Hepatocyte (in vitro differentiated cells): ENCODE results near the gene SLC4A1AP. TPM values are rescaled to one million over a fixed set of nuclear protein-coding genes. Genes with fewer than 3 reads are reported as not detected.
"Not testable (repeated sequence)": the region's sequence is repeated elsewhere in the genome, so short reads cannot be mapped to it uniquely, and the experiment has no call there.

Experiments used
- DNase-seq: peaks from one replicate; pipeline ENCODE4 v3.0.0-alpha.2; 2016; ENCODE audit warnings: low spot score
- H2AFZ ChIP-seq: fragments of 200-600 bp; sonication (generic); 2 replicates; pipeline ENCODE4 v1.6.0; 2016; ENCODE audit warnings: antibody characterized with exemption, mild to moderate bottlenecking
- H3K27ac ChIP-seq: fragments of 200-600 bp; sonication (generic); 2 replicates; pipeline ENCODE4 v1.5.1; 2016; ENCODE audit warnings: mild to moderate bottlenecking
- H3K27me3 ChIP-seq: fragments of 200-600 bp; sonication (generic); 2 replicates; pipeline ENCODE4 v1.6.1; 2016
- H3K36me3 ChIP-seq: fragments of 200-600 bp; sonication (generic); replicated peaks from 2 replicates; pipeline ENCODE4 v1.5.1; 2016; ENCODE audit warnings: low read depth; ENCODE audit not compliant: insufficient read depth
- H3K4me1 ChIP-seq: fragments of 200-600 bp; sonication (generic); 2 replicates; pipeline ENCODE4 v1.5.1; 2016; ENCODE audit warnings: mild to moderate bottlenecking, moderate library complexity; ENCODE audit not compliant: insufficient read depth
- H3K4me2 ChIP-seq: fragments of 200-600 bp; sonication (generic); 2 replicates; pipeline ENCODE4 v1.6.0; 2016
- H3K4me3 ChIP-seq: fragments of 200-600 bp; sonication (generic); 2 replicates; pipeline ENCODE4 v1.5.1; 2016; ENCODE audit warnings: mild to moderate bottlenecking
- H3K79me2 ChIP-seq: fragments of 200-600 bp; sonication (generic); 2 replicates; pipeline ENCODE4 v1.6.0; 2017; ENCODE audit warnings: mild to moderate bottlenecking
- H3K9me2 ChIP-seq: fragments of 200-600 bp; sonication (generic); replicated peaks from 2 replicates; pipeline ENCODE4 v1.6.0; 2017; ENCODE audit warnings: mild to moderate bottlenecking; ENCODE audit not compliant: insufficient read depth
- H3K9me3 ChIP-seq: fragments of 200-600 bp; sonication (generic); 2 replicates; pipeline ENCODE4 v1.5.1; 2016; ENCODE audit warnings: low read depth, mild to moderate bottlenecking
- H4K20me1 ChIP-seq: fragments of 200-600 bp; sonication (generic); 2 replicates; pipeline ENCODE4 v1.6.0; 2016; ENCODE audit warnings: mild to moderate bottlenecking; ENCODE audit not compliant: insufficient read depth, poor library complexity, severe bottlenecking
- EZH2 ChIP-seq: fragments of 200-600 bp; sonication (generic); IDR thresholded peaks from 2 replicates; pipeline ENCODE4 v1.6.1; 2016; ENCODE audit warnings: antibody characterized with exemption, mild to moderate bottlenecking, borderline replicate concordance
- EZH2phosphoT487 ChIP-seq: fragments of 200-600 bp; sonication (generic); IDR thresholded peaks from one replicate; pipeline ENCODE4 v1.6.1; 2018; ENCODE audit warnings: antibody characterized with exemption, mild to moderate bottlenecking, low read depth, moderate library complexity; ENCODE audit not compliant: unreplicated experiment, severe bottlenecking
- WGBS: methylation state at CpG from one replicate; pipeline ENCODE4 v1.1.6; 2016; ENCODE audit warnings: low lambda C conversion rate; ENCODE audit errors: missing lambda C conversion rate; 5-methylcytosine and 5-hydroxymethylcytosine counted together
- polyA plus RNA-seq: library from polyadenylated mRNA; unstranded; fragments of >200 nt; fragmentation: Nextera tagmentation; extraction: Ambion mirVana; gene quantifications from 2 replicates; pipeline ENCODE4 v1.2.1, GENCODE V29; 2016
- total RNA-seq: library from RNA; depleted of rRNA; stranded (reverse); fragments of >200 nt; gene quantifications from 2 replicates; pipeline ENCODE4 v1.2.3, GENCODE V29; 2014
- TF ChIP-seq, protein P1 (sequence below): fragments of 200-600 bp; sonication (generic); IDR thresholded peaks from 2 replicates; pipeline ENCODE4 v1.5.1; 2016; ENCODE audit warnings: antibody characterized with exemption, mild to moderate bottlenecking; ENCODE audit not compliant: poor library complexity

SLC4A1AP gene
- total and polyA plus RNA-seq, 2 experiments from 2014 or later, result 21.1 to 21.9 TPM

DNA sequence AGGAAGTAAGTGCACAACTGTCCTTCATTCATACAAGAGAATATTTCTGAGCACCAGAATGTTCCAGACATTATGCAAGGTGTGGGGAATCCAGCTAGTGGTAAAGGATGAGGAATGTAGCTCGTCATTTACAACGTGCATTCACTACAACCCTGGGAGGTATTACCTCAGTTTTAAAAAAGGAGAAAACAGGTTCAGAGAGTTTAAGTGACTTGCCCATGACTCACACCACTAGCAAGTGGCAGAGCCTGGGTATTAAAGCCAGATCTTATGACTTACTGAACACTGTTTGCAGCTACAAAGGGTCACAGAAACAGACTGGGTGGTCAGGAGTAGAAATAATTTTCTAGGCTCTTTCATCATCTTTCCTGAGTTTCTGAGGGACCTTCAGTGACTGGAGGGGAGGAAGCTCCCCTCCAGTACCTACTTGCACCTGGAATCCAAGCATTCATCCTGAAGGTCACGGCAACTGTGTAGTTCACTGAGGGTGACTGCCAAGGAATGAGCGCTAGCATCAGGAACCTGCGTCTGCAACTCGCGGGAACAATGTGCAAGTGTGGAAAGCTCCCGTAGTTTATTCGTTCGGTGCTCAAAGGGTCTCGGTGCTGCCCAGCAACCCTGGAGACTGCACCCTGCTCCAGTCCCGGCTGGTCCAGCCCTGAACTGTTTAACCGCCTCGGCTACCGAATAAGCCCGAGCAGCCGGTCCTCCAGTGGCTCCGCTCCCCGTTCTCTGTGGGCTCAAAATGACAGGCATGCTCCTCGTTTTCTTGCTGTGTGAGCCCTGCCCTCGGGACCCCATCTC lies 35.5 kb upstream of the SLC4A1AP start:
- no peaks in the 10 kb centered on the region for H3K27me3 ChIP-seq
- H3K79me2 ChIP-seq, result peaks cover 13% of the 10 kb centered on the region
- DNase-seq, result peak; percentile 76
- WGBS, result 4% methylated on average over 19 of the region's 21 CpGs
- no peaks in the 10 kb centered on the region for H4K20me1 ChIP-seq
- no peaks in the 10 kb centered on the region for H3K9me3 ChIP-seq
- TF ChIP-seq EZH2phosphoT487, result no peak
- TF ChIP-seq, protein P1, sequence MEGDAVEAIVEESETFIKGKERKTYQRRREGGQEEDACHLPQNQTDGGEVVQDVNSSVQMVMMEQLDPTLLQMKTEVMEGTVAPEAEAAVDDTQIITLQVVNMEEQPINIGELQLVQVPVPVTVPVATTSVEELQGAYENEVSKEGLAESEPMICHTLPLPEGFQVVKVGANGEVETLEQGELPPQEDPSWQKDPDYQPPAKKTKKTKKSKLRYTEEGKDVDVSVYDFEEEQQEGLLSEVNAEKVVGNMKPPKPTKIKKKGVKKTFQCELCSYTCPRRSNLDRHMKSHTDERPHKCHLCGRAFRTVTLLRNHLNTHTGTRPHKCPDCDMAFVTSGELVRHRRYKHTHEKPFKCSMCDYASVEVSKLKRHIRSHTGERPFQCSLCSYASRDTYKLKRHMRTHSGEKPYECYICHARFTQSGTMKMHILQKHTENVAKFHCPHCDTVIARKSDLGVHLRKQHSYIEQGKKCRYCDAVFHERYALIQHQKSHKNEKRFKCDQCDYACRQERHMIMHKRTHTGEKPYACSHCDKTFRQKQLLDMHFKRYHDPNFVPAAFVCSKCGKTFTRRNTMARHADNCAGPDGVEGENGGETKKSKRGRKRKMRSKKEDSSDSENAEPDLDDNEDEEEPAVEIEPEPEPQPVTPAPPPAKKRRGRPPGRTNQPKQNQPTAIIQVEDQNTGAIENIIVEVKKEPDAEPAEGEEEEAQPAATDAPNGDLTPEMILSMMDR, result no peak
- H3K36me3 ChIP-seq, result no peaks in the 10 kb centered on the region
- peaks cover 5% of the 10 kb centered on the region for H3K9me2 ChIP-seq
- H3K27ac ChIP-seq, result peak overlapping the region; percentile 88
- H3K4me2 ChIP-seq, result peak overlapping the region; percentile 82
- peaks cover 14% of the 10 kb centered on the region for H3K4me1 ChIP-seq
- H2AFZ ChIP-seq, result peak overlapping the region; percentile 93
- H3K4me3 ChIP-seq, result peak overlapping the region; percentile 67

DNA sequence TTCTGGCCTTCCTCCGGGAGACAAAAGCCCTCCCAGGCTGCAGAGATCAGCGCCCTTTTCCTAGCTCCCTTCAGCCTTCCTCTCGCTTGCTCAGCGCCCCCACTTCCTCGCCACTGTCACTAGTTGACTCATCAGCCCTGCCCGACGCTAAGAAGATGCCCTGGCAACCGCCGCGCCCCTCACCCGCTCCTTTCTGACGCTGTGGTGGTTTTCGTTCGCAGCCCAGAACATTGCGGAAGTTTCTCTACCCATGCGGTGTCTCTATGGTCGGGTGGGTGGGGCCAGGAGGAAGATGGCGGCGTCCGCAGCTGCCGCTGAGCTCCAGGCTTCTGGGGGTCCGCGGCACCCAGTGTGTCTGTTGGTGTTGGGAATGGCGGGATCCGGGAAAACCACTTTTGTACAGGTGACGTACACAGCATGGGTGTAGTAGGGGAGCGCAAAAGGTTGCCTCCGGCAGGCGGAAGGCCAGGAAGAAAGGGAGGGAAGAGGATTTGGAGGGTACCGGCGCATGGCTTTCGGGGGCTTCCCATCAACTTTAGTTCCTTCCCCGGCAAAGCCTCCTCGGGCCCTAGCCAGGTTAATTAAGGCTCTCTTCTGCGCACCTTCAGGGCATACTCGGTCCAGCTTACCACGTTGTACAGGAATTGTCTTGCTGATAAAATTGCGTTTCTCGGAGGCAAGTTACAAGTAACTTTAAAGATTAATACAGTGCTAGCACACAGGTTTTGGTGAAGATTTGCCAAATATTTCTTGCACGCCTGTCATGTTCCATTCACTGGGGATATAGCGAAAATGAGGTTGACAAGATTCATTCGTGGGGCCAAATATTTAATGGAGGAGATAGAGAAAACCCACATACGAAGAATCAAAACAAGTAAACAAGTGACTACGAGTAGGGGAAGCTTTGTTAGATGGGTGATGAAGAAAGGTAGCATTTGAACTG lies 34.7 kb upstream of the SLC4A1AP start, which contains the start of the genes CCDC121 and GPN1:
Gene CCDC121, minus strand, starts transcription at position 246 of the 943 bp plus-strand sequence. CDS start 1,213 bp downstream, outside the sequence.
Gene GPN1, plus strand, starts transcription at position 284 of the 943 bp plus-strand sequence. Its CDS starts 9 bp downstream, at position 293.
- no peaks in the 10 kb centered on the region for H3K36me3 ChIP-seq
- TF ChIP-seq EZH2 (no peak), EZH2phosphoT487 (no peak)
- TF ChIP-seq, protein P1, result no peak
- H3K9me3 ChIP-seq, result no peaks in the 10 kb centered on the region
- peak within 1 kb of the TSS; percentile 82 for H3K4me2 ChIP-seq
- peaks cover 5% of the 10 kb centered on the region for H3K9me2 ChIP-seq
- DNase-seq, result peak; percentile 94
- H2AFZ ChIP-seq, result peak within 1 kb of the TSS; percentile 93
- peak within 1 kb of the TSS; percentile 88 for H3K27ac ChIP-seq
- H3K27me3 ChIP-seq, result no peaks in the 10 kb centered on the region
- H3K4me3 ChIP-seq, result peak within 1 kb of the TSS; percentile 67
- 2% methylated on average over 44 of the region's 44 CpGs for WGBS
- peaks cover 14% of the 10 kb centered on the region for H3K4me1 ChIP-seq
- H4K20me1 ChIP-seq, result no peaks in the 10 kb centered on the region
- H3K79me2 ChIP-seq, result peaks cover 13% of the 10 kb centered on the region

DNA sequence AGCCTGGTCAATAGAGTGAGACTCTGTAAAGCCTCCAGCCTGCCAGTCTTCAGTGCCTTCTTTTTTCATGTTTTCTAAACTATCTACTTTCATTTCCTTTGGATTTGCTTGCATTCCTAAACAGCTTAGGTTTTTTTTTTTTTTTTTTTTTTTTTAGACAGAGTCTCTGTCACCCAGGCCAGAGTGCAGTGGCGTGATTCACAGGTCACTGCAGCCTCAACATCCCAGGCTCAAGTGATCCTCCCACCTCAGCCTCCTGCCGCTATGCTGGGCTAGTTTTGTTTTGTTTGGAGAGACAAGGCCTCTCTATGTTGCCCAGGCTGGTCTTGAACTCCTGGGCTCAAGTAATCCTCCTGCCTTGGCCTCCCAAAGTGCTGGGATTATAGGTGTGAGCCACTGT lies 33.4 kb upstream of the SLC4A1AP start:
- H3K4me2 ChIP-seq, result peak overlapping the region; percentile 82
- H3K79me2 ChIP-seq, result peaks cover 13% of the 10 kb centered on the region
- WGBS, result 100% methylated on average over 2 of the region's 2 CpGs
- H3K36me3 ChIP-seq, H3K4me3 ChIP-seq, H3K9me2 ChIP-seq, H4K20me1 ChIP-seq, H3K27me3 ChIP-seq, H3K9me3 ChIP-seq, DNase-seq, H3K27ac ChIP-seq, H2AFZ ChIP-seq: not testable (repeated sequence)
- H3K4me1 ChIP-seq, result peaks cover 14% of the 10 kb centered on the region

DNA sequence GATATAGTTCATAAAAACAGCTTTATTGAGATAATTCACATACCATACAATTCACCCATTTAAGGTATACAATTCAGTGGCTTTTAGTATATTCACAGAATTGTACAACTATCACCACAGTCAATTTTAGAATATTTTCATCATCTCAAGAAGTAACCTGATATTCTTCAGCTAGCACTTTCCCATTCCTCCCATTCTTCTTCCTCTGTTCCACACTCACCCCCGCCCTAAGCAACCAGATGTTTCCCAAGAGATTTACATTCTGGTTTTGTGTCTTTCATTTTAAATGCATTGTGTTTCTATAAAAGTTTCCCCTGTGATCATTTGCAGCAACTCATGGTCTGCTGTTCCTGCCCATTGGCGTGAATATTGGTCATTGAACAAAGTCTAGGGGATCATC lies 29.4 kb upstream of the SLC4A1AP start:
- H3K4me1 ChIP-seq, result peaks cover 6% of the 10 kb centered on the region
- no peaks in the 10 kb centered on the region for H3K27me3 ChIP-seq
- no peak overlapping the region for H3K27ac ChIP-seq
- no peak overlapping the region for H3K4me3 ChIP-seq
- H3K79me2 ChIP-seq, result peaks cover 11% of the 10 kb centered on the region
- H3K9me2 ChIP-seq, result no peaks in the 10 kb centered on the region
- no peaks in the 10 kb centered on the region for H4K20me1 ChIP-seq
- H3K4me2 ChIP-seq, result no peak overlapping the region
- no peaks in the 10 kb centered on the region for H3K9me3 ChIP-seq
- DNase-seq, result no peak
- H2AFZ ChIP-seq, result no peak overlapping the region
- 98% methylated on average over 2 of the region's 2 CpGs for WGBS
- H3K36me3 ChIP-seq, result no peaks in the 10 kb centered on the region
- no peak for TF ChIP-seq EZH2
- TF ChIP-seq EZH2phosphoT487, result no peak
- TF ChIP-seq, protein P1, result no peak
